ENCODE data around the gene MBOAT7.
A peak's percentile ranks its signal among the peaks of the same experiment; 100 is the strongest.

Gene MBOAT7

DNA sequence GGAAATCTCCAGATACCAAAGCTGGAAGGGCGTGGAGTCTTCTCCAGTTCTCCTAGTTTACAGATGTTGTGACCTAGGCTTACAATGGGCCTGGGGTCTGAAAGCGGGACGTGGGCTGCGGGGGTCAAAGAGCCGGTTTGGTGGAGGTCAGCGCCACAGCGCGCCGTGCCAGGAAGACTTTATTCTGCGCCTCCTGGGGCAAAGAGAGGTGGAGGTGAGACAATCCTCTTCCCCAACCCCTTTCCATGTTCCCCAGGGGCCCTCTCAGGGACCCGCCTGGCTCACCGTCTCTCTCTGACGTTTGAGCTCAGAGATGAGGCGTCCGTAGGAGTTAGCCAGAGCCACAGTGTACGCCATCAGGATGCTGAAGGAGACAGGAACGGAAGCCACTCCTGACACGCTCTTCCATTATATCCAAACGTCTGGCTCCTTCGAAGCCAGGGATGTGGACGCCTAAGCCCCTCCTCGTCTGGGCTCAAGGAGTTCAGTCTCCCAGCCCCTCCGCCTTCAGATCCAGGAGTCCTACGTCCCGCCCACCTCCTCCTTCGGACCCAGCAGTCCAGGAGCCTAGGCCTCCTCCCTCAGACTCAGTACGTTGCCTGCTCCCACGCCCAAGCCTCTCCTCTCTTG, 29.1 kb downstream of the MBOAT7 start:
- peaks cover 29% of the 10 kb centered on the region for H3K36me3 ChIP-seq (ENCODE audit: insufficient read depth, insufficient read length, low read length)
- H3K9me3 ChIP-seq (ENCODE audit: insufficient read depth, low read length), result no peaks in the 10 kb centered on the region
- peak overlapping the region; percentile 81 for H3K9ac ChIP-seq (ENCODE audit: insufficient read length, low read depth)
- no peaks in the 10 kb centered on the region for H3K27me3 ChIP-seq (ENCODE audit: insufficient read depth, insufficient read length)
- H3K4me3 ChIP-seq (ENCODE audit: insufficient read length, low read depth), result peak overlapping the region; percentile 67
- TF ChIP-seq SUZ12 (IDR thresholded peaks at IDR 0.05; ENCODE audit: extremely low read depth, insufficient read depth, insufficient read length), result no peak
- TF ChIP-seq YY1 (IDR thresholded peaks at IDR 0.05; ENCODE audit: insufficient read depth, insufficient read length), result no peak
- no peak for TF ChIP-seq ZNF274 (IDR thresholded peaks at IDR 0.05; ENCODE audit: low read depth, low read length)
- DNase-seq (ENCODE audit: low read depth, low spot score), result no peak
- peaks cover 2% of the 10 kb centered on the region for H3K4me1 ChIP-seq (ENCODE audit: insufficient read depth, insufficient read length)

DNA sequence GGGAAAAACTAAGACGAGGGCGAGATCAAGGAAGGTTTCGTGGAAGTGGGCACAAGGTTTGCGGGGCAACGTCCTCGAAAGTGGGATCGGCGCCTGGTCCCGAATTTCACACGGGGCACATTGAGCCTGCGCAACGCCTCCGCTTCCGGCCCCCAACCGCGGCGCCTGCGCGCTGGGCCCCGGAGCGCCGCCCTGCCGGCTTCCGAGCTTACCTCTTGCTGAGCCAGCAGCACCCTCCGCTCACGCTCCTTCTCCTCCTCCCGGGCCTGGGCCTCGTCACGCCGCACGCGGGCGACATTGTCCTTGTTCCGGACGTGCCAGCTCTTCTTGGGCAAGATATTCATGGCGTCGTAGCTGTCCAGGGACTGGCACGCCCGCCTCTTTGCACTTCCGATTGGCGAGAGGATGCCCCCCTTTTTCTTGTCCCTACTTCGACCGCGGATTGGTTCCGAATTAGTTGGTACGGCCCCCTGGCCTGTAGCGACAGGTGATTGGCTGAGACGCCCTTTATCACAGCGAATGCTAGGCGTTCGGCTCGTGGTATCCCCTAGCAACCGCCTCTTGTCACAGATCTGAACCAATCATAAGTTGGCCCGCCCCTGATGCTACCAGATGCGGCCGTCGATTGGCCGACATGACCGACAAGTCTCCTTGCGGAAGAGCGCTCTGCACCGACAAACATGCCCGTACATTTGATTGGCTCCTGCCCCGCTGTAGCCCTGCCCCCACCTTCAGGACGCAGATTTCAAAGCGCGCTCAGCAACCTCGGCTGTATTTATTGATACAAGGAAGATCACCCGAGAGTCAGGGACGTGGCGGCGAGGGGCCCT, 29.8 kb downstream of the MBOAT7 start, which contains the start of gene LENG1:
LENG1 (minus strand) TSS at position 370 of the 830 bp plus-strand sequence; CDS start at position 344, 26 bp downstream.
- H3K4me3 ChIP-seq (ENCODE audit: insufficient read length, low read depth), result peak within 1 kb of the TSS; percentile 67
- peak within 1 kb of the TSS; percentile 82 for H3K9ac ChIP-seq (ENCODE audit: insufficient read length, low read depth)
- TF ChIP-seq SUZ12 (IDR thresholded peaks at IDR 0.05; ENCODE audit: extremely low read depth, insufficient read depth, insufficient read length), result no peak
- peak; percentile 98 for DNase-seq (ENCODE audit: low read depth, low spot score)
- no peaks in the 10 kb centered on the region for H3K9me3 ChIP-seq (ENCODE audit: insufficient read depth, low read length)
- no peaks in the 10 kb centered on the region for H3K27me3 ChIP-seq (ENCODE audit: insufficient read depth, insufficient read length)
- peaks cover 35% of the 10 kb centered on the region for H3K36me3 ChIP-seq (ENCODE audit: insufficient read depth, insufficient read length, low read length)
- H3K4me1 ChIP-seq (ENCODE audit: insufficient read depth, insufficient read length), result peaks cover 2% of the 10 kb centered on the region

DNA sequence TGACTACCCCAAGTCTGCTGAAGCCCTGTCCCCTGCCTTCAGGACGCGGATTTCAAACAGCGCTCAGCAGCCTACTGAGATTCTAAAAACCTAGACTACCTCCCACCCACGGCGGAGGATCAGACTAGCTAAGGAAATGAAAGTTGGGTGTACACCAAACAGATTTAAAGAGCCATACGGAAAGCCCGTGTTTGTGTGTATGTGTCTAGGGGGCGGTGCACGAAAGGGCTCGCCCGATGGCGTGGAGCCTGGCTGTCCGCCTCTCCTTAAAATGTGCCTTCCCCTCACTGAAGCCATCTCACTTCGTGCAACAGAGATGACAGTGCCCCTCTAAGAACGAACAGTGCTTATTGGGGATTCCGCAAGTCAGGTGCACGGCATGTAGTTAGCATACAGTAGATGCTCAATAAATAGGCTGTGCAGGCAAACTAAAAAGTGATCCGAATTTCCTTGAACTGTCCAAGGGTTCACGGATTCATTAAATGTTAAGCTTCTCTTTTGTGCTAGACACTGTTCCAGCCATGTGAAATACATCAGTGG, 30.5 kb downstream of the MBOAT7 start:
- DNase-seq (ENCODE audit: low read depth, low spot score), result no peak
- TF ChIP-seq SUZ12 (IDR thresholded peaks at IDR 0.05; ENCODE audit: extremely low read depth, insufficient read depth, insufficient read length) (no peak), YY1 (IDR thresholded peaks at IDR 0.05; ENCODE audit: insufficient read depth, insufficient read length) (no peak), ZNF274 (IDR thresholded peaks at IDR 0.05; ENCODE audit: low read depth, low read length) (no peak)
- Histone ChIP-seq H3K4me3 (ENCODE audit: insufficient read length, low read depth) (peak overlapping the region; percentile 67), H3K9ac (ENCODE audit: insufficient read length, low read depth) (peak overlapping the region; percentile 82), H3K36me3 (ENCODE audit: insufficient read depth, insufficient read length, low read length) (peaks cover 42% of the 10 kb centered on the region), H3K27me3 (ENCODE audit: insufficient read depth, insufficient read length) (no peaks in the 10 kb centered on the region), H3K4me1 (ENCODE audit: insufficient read depth, insufficient read length) (peaks cover 2% of the 10 kb centered on the region), H3K9me3 (ENCODE audit: insufficient read depth, low read length) (no peaks in the 10 kb centered on the region)

GRCh38 chr19:54156953-54157352, 32.4 kb downstream of the MBOAT7 start:
- peaks cover 55% of the 10 kb centered on the region for H3K36me3 ChIP-seq (ENCODE audit: insufficient read depth, insufficient read length, low read length)
- H3K9ac ChIP-seq (ENCODE audit: insufficient read length, low read depth), result no peak overlapping the region
- no peaks in the 10 kb centered on the region for H3K9me3 ChIP-seq (ENCODE audit: insufficient read depth, low read length)
- TF ChIP-seq SUZ12 (IDR thresholded peaks at IDR 0.05; ENCODE audit: extremely low read depth, insufficient read depth, insufficient read length) (no peak), ZNF274 (IDR thresholded peaks at IDR 0.05; ENCODE audit: low read depth, low read length) (no peak), YY1 (IDR thresholded peaks at IDR 0.05; ENCODE audit: insufficient read depth, insufficient read length) (no peak)
- no peak overlapping the region for H3K4me3 ChIP-seq (ENCODE audit: insufficient read length, low read depth)
- H3K4me1 ChIP-seq (ENCODE audit: insufficient read depth, insufficient read length), result peaks cover 2% of the 10 kb centered on the region
- DNase-seq (ENCODE audit: low read depth, low spot score), result no peak
- H3K27me3 ChIP-seq (ENCODE audit: insufficient read depth, insufficient read length), result no peaks in the 10 kb centered on the region

DNA sequence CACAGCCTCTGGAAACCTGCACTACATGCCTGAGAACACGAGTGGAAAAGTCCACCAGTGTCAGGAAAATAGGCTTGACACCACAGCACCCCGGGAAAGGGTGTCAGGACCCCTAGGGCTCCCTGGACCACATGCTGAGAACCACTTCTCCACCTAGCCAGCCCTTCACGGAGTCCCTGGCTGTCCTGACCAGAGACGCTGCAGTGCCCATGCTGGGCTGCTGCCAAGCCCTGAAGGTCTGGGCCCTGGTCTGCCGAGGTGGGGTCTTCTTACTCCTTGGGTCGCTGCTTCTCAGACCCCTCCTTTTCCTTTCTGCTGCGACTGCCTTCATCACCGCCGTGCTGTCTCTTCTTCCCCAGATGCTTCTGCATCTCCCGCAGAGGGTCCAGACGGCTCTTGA, 32.9 kb downstream of the MBOAT7 start:
- DNase-seq (ENCODE audit: low read depth, low spot score), result no peak
- Histone ChIP-seq H3K9ac (ENCODE audit: insufficient read length, low read depth) (no peak overlapping the region), H3K4me3 (ENCODE audit: insufficient read length, low read depth) (no peak overlapping the region), H3K36me3 (ENCODE audit: insufficient read depth, insufficient read length, low read length) (peaks cover 59% of the 10 kb centered on the region), H3K9me3 (ENCODE audit: insufficient read depth, low read length) (no peaks in the 10 kb centered on the region), H3K27me3 (ENCODE audit: insufficient read depth, insufficient read length) (no peaks in the 10 kb centered on the region), H3K4me1 (ENCODE audit: insufficient read depth, insufficient read length) (peaks cover 2% of the 10 kb centered on the region)
- no peak for TF ChIP-seq SUZ12 (IDR thresholded peaks at IDR 0.05; ENCODE audit: extremely low read depth, insufficient read depth, insufficient read length)
- no peak for TF ChIP-seq ZNF274 (IDR thresholded peaks at IDR 0.05; ENCODE audit: low read depth, low read length)
- TF ChIP-seq YY1 (IDR thresholded peaks at IDR 0.05; ENCODE audit: insufficient read depth, insufficient read length), result no peak

DNA sequence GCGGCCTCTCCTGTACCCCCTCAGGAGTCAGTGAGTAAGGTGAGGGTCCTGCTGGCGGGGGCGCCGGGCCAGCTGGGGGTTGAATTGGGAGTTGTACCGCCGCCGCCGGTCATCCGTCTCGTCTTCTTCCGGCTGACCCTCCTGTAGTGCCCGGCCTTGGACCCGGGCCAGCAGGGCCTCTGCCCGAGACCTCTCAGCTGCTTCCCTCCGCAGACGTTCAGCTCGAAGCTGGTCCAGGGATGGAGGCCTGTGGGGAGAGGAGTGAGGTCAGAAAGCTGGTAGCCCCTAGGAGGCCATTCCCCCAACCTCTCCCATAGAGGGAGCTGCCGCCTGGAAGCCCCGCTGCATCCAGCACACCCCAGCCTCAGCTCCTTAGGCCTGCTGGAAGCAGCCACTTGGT, 33.7 kb downstream of the MBOAT7 start:
- Histone ChIP-seq H3K9ac (ENCODE audit: insufficient read length, low read depth) (no peak overlapping the region), H3K4me1 (ENCODE audit: insufficient read depth, insufficient read length) (peaks cover 2% of the 10 kb centered on the region), H3K9me3 (ENCODE audit: insufficient read depth, low read length) (no peaks in the 10 kb centered on the region), H3K36me3 (ENCODE audit: insufficient read depth, insufficient read length, low read length) (peaks cover 65% of the 10 kb centered on the region), H3K27me3 (ENCODE audit: insufficient read depth, insufficient read length) (no peaks in the 10 kb centered on the region), H3K4me3 (ENCODE audit: insufficient read length, low read depth) (no peak overlapping the region)
- no peak for TF ChIP-seq ZNF274 (IDR thresholded peaks at IDR 0.05; ENCODE audit: low read depth, low read length)
- no peak for TF ChIP-seq SUZ12 (IDR thresholded peaks at IDR 0.05; ENCODE audit: extremely low read depth, insufficient read depth, insufficient read length)
- TF ChIP-seq YY1 (IDR thresholded peaks at IDR 0.05; ENCODE audit: insufficient read depth, insufficient read length), result no peak
- DNase-seq (ENCODE audit: low read depth, low spot score), result no peak
